NCI-H510A treated with DMSO at 0.1 percent for 48 hours (cell line): Measurements from ENCODE around the gene CCDC102A.
"Not testable (repeated sequence)": the region's sequence is repeated elsewhere in the genome, so short reads cannot be mapped to it uniquely, and the experiment has no call there.

ENCODE experiments used
- DNase-seq: peaks from one replicate; lab custom pipeline; 2025; lab: John Stamatoyannopoulos, UW

CCDC102A gene

GRCh38 chr16:57500578-57501111 lies 35.7 kb downstream of the CCDC102A start:
- DNase-seq: no peak

GRCh38 chr16:57499941-57500340 lies 36.4 kb downstream of the CCDC102A start:
- not testable (repeated sequence) for DNase-seq

DNA sequence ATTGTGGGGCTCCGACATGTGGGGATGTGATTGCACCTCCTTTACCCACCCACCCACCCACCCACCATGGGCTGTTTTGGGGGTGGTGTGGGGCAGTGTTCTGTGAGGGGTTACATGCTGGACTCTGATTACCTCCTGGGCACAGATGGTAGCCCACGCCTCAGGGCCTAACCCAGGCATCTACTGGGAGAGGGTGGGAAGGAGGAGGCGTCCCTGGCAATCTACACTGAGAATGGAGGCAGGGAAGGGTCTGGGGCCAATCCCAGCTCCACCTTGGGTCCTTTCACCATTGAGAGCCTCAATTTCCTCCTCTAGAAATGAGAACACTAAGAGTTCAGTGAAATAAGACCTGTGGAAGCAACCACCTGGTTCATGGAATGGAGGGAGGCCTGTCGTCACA lies 38.3 kb downstream of the CCDC102A start:
- DNase-seq: no peak

- DNase-seq: no peak
Observed at GRCh38 chr16:57497121-57497520, 39.2 kb downstream of the CCDC102A start.

- no peak for DNase-seq
Observed at GRCh38 chr16:57493767-57494166, 42.6 kb downstream of the CCDC102A start.

- DNase-seq: no peak
Observed at GRCh38 chr16:57489229-57489628, 47.1 kb downstream of the CCDC102A start.

DNA sequence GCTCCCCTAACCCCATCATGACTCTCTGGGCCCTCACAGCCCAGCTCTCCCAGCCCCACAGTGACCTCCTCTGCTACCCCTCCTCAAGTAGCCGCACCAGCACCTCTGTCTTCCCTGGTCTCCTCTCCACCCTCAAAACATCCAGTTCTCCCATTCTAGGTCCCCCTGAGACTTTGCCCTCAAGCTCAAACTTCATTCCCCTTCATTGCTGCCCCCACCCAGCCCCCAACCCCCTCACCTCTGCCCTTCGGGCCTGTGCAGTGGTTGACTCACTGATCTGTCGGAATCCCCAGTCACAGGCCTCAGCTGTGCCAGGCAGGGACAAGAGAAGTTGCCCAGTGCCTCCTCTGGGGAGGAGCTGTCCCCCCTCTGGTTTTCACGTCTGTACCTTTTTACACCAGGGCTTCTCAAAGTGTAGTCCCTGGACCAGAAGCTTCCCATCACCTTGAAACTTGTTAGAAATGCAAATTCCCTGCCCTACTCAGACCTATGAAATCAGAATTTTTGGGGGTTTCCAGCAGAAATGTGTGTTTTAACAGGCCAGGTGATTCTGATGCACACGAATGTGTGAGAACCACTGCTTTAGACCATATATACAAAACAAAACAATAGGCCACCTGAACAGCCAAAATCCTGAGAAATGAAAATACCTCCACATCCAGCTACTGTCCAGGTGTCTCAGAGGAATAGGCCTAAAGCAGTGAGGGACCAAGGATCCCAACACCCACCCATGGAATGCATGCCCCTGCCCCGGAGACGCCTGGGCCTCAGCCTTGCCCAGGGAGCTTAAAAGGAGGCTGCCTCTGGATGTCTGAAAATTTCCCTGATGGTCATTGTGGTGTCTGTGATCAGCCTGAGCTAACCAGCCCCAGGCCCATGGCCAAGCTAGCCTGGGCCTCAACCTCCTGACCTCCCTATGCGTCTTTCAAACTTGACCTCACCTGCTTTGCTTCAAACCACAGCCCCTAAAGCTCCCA lies 49.2 kb downstream of the CCDC102A start:
- no peak for DNase-seq

DNA sequence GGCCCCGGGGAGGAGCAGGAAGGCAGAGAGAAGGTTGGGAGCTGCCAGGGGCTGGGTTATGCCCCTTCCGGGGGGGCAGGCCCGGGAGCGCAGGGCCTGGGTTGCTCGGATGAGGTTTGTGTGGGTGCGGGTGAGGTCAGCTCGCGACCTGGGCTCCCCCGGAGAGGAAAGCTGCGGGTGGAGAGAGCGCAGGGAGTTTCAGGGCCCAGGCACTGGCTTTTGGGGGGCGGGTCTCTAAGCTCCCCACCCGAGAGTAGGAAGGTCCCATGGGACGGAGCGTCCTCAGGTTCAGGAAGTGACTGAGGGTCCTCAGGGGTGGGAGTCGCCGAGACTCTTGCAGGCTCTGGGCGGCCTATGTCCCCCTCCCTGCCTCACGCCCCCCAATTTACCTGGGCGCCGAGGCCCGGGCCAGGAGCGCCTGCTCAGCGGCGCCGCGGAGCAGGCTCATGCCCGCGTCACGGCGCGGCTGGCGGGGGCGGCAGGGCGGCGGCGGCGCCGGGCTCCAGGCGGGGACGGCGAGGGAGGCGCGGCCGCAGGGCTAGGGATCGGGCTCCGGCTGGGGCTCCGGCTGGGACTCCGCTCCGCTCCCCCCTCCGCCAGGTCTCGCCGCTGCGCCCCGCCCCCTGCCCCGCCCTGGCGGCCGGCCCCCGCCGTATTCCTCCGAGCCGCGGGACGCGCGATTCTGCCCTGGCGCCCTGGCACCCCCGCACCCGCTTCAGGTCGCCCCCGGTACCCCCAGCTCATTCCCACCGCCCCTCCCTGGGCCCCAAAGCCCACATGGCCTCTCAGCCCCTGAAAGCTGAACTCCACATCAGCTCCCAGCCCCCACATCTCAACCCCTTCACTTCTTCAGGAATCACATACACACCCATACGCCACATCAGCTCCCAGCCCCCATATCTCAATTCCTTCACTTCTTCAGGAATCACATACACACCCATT lies 50.2 kb downstream of the CCDC102A start, which contains the start of gene DOK4:
TSS of gene DOK4 (minus strand) at position 578 of the 942 bp plus-strand sequence. CDS start 6,986 bp downstream, outside the sequence.
- DNase-seq: peak; percentile 59

GRCh38 chr16:57485091-57485915 lies 51.1 kb downstream of the CCDC102A start:
- DNase-seq: no peak

- DNase-seq: no peak
Observed at GRCh38 chr16:57484515-57485005, 51.8 kb downstream of the CCDC102A start.

- DNase-seq: no peak
Observed at GRCh38 chr16:57483725-57484514, 52.5 kb downstream of the CCDC102A start.

DNA sequence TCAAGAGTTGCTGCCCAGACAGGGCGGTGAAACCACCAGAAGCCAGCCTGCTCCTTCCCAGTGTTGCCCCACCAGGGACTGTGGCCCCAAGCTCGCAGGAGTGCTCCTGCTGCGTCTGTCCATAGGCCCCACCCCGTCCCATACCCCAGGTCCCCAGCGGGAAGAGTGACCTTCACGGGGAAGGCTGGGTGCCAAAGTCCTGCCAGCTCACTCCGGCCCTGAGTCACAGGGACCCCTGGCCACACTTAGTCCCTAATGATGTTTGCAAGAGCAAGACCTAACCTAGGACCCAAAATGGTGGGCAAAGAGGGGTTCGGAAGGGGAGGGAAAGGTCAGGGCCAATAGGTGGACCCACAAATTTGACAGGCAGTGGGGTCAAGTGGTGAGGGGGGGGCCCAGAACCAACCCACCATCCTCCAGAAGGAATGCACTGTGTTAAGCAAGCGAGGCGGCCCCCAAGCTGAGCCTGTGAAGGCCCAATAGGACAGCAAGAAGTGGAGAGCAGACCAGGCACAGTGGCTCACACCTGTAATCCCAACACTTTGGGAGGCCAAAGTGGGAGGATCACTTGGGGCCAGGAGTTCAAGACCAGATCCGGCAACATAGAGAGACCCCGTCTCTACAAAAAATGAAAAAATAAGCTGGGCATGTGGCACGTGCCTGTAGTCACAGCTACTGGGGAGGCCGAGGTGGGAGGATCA lies 53.4 kb downstream of the CCDC102A start:
- DNase-seq: no peak

DNA sequence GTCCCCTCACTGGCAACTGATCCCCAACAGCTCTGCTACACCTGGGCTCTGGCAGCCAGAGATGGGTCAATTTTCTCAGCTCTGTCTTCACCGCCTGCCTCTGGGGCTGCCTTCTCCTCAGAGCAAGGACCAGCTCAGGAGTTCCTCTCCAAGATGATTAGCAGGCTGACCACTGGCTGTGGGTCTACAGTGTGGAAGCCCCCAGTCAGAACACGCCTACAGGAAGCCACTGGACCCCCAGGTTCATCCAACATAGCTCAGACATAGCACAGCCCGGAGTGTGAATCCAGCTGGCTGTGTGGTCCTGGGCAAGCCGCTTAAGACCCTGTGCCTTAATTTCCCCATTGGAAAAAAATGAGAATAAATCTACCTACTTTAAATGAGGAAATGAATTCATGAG lies 55.0 kb downstream of the CCDC102A start:
- no peak for DNase-seq

DNA sequence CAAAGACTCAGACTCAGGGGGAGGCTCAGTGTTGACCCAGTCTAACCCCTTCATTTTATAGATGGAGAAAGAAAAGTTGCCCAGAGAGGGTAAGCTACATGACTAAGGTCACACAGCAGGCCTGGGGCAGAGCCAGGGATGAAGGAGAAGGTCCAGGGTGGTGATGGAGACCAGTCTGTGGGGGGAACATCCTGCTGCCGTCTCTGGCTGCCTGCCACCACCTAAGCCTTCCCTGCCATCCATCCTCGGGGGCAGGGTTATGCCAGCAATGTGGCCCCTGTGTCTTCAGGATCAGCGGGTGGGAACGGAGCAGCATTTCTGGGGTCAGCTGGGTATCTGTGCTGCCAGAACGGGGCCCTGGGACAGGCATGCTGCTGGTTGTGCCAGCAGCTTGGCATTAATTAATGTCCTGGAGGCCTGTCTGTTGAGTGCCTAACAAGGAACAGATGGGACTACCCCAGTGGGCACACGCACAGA lies 55.6 kb downstream of the CCDC102A start:
- no peak for DNase-seq

- DNase-seq: no peak
Observed at GRCh38 chr16:57479976-57480753, 56.2 kb downstream of the CCDC102A start.

- DNase-seq: peak; percentile 61
Observed at GRCh38 chr16:57479205-57479975, 57.0 kb downstream of the CCDC102A start.

DNA sequence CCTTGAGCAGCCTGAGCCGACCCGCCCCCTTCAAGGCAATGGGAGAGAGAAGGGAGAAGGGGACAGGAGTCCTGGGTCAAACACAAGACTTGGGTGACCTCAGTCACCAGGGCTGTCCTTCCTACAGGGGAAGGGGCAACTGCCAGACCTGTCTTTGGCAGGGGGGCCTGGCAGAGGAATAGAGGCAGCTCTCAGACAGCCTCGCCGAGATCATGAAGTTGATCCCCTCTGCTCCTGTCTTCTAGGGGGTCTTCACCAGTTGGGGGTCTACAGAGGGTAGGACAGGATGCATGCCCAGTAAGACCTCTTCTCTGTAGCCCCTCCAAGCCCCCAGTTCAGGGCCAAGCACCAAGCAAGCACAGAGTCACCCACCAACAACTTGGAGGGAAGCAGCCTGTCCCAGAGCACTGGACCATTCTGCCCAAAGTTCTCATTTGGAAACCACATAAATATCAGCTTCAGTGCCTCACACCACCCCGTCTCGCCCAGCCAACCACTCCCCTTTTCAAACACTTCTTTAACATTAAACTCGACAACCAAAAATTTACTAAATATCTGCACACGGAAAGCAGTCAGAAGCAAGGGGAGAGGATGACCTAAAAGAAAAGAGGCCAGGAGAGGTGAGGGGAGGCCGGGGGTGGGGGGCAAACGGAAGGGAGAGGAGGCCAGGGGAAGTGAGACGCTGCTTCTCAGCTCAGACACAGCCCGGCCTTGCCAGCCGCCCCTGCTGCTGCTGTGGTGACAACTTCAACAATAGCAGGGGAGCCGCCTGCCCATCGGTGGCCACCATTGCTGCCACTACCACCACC lies 57.8 kb downstream of the CCDC102A start:
- no peak for DNase-seq
